BLaER1 treated with 17β-estradiol and CSF1 and Interleukin-3, amounts not matched to agents 10 nM and 100 nM (cell line): ENCODE measurements around the gene ATP1B1.

Experiments
- H3K27ac ChIP-seq, 11 experiments: shearing (Covaris generic); formaldehyde crosslinking; 2 replicates each; pipeline ENCODE4 v1.8.1; 2022
- H3K27me3 ChIP-seq, 11 experiments: shearing (Covaris generic); formaldehyde crosslinking; 2 replicates each; pipeline ENCODE4 v1.8.1; 2022
- H3K36me3 ChIP-seq, 11 experiments: shearing (Covaris generic); formaldehyde crosslinking; 2 replicates each; pipeline ENCODE4 v1.8.1; 2022
- H3K4me1 ChIP-seq, 10 experiments: shearing (Covaris generic); formaldehyde crosslinking; 2 replicates each; pipeline ENCODE4 v1.8.1; 2022
- H3K4me2 ChIP-seq, 11 experiments: shearing (Covaris generic); formaldehyde crosslinking; 2 replicates each; pipeline ENCODE4 v1.8.1; 2022
- H3K4me3 ChIP-seq, 10 experiments: shearing (Covaris generic); formaldehyde crosslinking; 2 replicates each; pipeline ENCODE4 v1.8.1; 2022
- H3K9ac ChIP-seq, 11 experiments: shearing (Covaris generic); formaldehyde crosslinking; 2 replicates each; pipeline ENCODE4 v1.8.1; 2022
- H3K9me3 ChIP-seq, 11 experiments: shearing (Covaris generic); formaldehyde crosslinking; replicated peaks in 1 of 11; 2 replicates each; pipeline ENCODE4 v1.8.1; 2022
- H4K20me1 ChIP-seq, 11 experiments: shearing (Covaris generic); formaldehyde crosslinking; 2 replicates each; pipeline ENCODE4 v1.8.1; 2022
- Cebpa-rat ChIP-seq, 11 experiments: shearing (Covaris generic); IDR thresholded peaks; 2 replicates each; pipeline ENCODE4 v1.8.1; 2022

Gene ATP1B1

DNA sequence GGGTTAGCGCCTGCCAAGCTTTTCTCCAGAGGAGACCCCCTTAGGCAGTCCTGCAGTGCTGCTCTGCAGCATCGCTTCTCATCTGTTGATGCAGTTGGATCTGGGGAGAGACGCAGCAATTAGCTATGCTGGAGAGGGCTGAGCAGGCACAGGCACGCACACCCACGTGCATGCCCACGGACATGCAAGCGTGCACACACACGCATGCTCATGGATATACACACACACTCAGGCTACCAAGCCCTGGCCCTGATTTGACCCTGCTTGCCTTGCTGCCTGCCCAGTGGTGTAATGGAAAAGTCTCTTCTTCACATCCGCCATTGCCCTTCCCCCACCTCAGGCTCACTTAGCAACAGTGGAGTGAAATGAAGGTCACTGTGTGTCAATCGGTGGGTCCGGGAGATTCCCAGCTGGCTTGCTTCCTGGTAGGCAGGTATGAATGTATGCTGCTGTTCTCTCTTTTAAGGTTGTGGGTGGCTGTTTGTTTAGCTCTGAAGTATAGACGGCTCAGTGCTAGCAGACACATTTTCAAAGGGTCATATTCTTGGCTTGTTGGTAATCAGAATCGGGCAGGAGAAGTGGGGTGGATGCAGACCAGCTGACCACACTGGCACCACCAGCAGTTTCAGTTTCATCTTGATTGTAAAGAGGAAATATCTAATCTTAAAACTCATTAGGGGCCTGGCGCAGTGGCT, 9.5 kb downstream of the ATP1B1 start:
- Histone ChIP-seq H3K9me3 (no peaks in the 10 kb centered on the region), H3K9ac (no peak overlapping the region), H4K20me1 (peaks cover 0 to 22% (median 0%) of the 10 kb centered on the region in 11 experiments; a peak in 2 of 22 replicates), H3K27ac (no peak overlapping the region), H3K27me3 (no peaks in the 10 kb centered on the region), H3K4me1 (peaks cover 0 to 57% (median 5%) of the 10 kb centered on the region in 10 experiments; a peak in 12 of 20 replicates), H3K4me2 (peak overlapping the region in 5 of 11 experiments; percentile 14 to 85 (median 59); a peak in 9 of 22 replicates), H3K36me3 (peaks cover 0 to 88% (median 6%) of the 10 kb centered on the region in 11 experiments; a peak in 10 of 22 replicates), H3K4me3 (no peak overlapping the region)
- TF ChIP-seq Cebpa-rat (IDR thresholded peaks at IDR 0.05): no peak

DNA sequence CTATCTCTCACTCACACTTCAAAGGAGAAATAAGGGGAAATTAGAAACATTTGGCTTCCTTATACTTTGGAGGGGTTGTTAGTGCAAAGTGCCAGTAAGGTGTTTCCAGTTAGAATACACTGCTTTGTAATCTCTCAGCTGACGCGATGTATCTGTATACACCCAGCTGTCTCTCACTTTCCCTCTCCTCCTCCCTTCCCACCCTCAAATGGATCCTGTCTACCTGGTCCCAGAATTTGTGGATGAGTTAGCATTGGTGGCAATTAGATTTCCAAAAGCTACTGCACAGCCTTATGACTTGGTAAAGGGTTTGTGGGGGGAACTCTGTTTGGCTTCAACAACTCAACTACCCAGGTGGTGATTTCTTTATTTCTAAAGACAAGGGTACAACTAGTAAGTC, 10.5 kb downstream of the ATP1B1 start:
- H3K4me1 ChIP-seq: peaks cover 0 to 49% (median 0%) of the 10 kb centered on the region in 10 experiments; a peak in 8 of 20 replicates
- no peak overlapping the region for H3K27ac ChIP-seq
- H3K4me3 ChIP-seq: no peak overlapping the region
- no peaks in the 10 kb centered on the region for H3K27me3 ChIP-seq
- H3K9ac ChIP-seq: no peak overlapping the region
- H3K9me3 ChIP-seq: no peaks in the 10 kb centered on the region
- peaks cover 0 to 28% (median 0%) of the 10 kb centered on the region in 11 experiments; a peak in 3 of 22 replicates for H4K20me1 ChIP-seq
- TF ChIP-seq Cebpa-rat (IDR thresholded peaks at IDR 0.05): no peak
- peaks cover 0 to 93% (median 4%) of the 10 kb centered on the region in 11 experiments; a peak in 10 of 22 replicates for H3K36me3 ChIP-seq
- H3K4me2 ChIP-seq: peak overlapping the region in 1 of 11 experiments; percentile 85; a peak in 2 of 22 replicates

DNA sequence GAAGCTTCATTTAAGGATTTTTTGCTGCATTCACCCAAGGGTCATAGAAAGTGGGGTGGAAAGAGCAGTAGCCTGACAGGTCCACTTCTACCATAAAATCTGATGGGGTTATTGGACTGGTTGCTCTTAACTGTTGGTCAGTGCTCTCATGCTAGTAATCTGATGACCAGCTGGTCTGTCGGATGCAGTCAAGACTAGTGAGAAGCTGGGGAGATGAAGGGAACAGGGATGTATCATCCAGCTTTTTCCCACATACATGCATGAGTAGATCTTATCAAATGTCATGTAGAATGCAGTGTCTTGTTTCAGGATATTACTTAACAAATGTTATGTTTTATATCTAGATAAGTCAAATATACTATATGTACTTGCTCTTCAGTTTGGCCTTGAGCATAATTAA, 11.1 kb downstream of the ATP1B1 start:
- H3K9me3 ChIP-seq: no peaks in the 10 kb centered on the region
- no peak overlapping the region for H3K4me3 ChIP-seq
- no peak for TF ChIP-seq Cebpa-rat (IDR thresholded peaks at IDR 0.05)
- H3K36me3 ChIP-seq: peaks cover 0 to 89% (median 3%) of the 10 kb centered on the region in 11 experiments; a peak in 10 of 22 replicates
- no peak overlapping the region for H3K27ac ChIP-seq
- no peaks in the 10 kb centered on the region for H3K27me3 ChIP-seq
- peaks cover 0 to 48% (median 0%) of the 10 kb centered on the region in 10 experiments; a peak in 8 of 20 replicates for H3K4me1 ChIP-seq
- no peak overlapping the region for H3K4me2 ChIP-seq
- no peak overlapping the region for H3K9ac ChIP-seq
- H4K20me1 ChIP-seq: peaks cover 0 to 32% (median 0%) of the 10 kb centered on the region in 11 experiments; a peak in 4 of 22 replicates

DNA sequence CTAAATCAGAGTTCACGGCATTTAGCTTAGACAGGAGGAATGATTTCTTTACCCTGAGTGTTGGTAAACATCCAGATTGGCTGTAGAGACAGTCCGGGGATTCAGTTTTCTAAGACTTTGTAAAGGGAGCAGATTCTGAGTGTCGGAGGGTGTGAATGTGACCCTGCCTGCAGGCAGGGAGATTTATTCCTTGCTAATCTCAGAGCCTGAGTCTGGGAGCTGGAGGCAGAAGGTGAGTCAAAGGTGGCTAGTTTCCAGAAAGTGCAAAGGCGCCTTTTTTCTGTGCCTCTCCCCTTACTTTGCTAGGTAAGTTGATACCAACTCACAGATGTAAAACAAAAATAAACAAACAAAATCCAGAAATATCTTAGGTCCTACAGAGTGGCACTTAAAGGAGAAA, 11.7 kb downstream of the ATP1B1 start:
- Histone ChIP-seq H3K4me2 (no peak overlapping the region), H3K27me3 (no peaks in the 10 kb centered on the region), H3K9ac (no peak overlapping the region), H3K4me1 (peaks cover 0 to 45% (median 0%) of the 10 kb centered on the region in 10 experiments; a peak in 9 of 20 replicates), H3K4me3 (no peak overlapping the region), H3K9me3 (no peaks in the 10 kb centered on the region), H4K20me1 (peaks cover 0 to 35% (median 0%) of the 10 kb centered on the region in 11 experiments; a peak in 4 of 22 replicates), H3K36me3 (peaks cover 0 to 83% (median 3%) of the 10 kb centered on the region in 11 experiments; a peak in 10 of 22 replicates), H3K27ac (no peak overlapping the region)
- TF ChIP-seq Cebpa-rat (IDR thresholded peaks at IDR 0.05): no peak

DNA sequence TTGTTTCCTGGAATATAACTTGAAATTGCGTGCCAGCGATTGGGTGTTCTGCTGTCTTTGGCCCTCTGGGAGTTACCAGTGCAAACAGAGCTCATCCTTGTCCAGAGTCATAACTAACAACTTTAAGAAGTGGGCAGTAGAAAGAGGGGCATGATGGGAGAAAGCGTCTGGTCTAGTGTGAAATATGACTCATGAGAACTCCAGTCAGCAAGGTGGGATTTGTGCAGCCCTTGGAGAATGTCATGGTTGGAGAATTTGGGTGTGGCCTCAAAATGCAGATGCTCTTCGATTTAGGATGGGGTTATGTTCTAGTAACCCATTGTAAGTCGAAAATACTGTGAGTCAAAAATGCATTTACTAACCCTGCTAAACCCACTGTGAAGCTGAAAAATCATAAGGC, 12.9 kb downstream of the ATP1B1 start:
- H3K4me2 ChIP-seq: no peak overlapping the region
- TF ChIP-seq Cebpa-rat (IDR thresholded peaks at IDR 0.05): no peak
- H3K36me3 ChIP-seq: peaks cover 0 to 79% (median 0%) of the 10 kb centered on the region in 11 experiments; a peak in 6 of 22 replicates
- H4K20me1 ChIP-seq: peaks cover 0 to 42% (median 0%) of the 10 kb centered on the region in 11 experiments; a peak in 4 of 22 replicates
- no peak overlapping the region for H3K27ac ChIP-seq
- H3K4me1 ChIP-seq: peaks cover 0 to 37% (median 0%) of the 10 kb centered on the region in 10 experiments; a peak in 9 of 20 replicates
- H3K9me3 ChIP-seq: no peaks in the 10 kb centered on the region
- no peak overlapping the region for H3K9ac ChIP-seq
- H3K4me3 ChIP-seq: no peak overlapping the region
- no peaks in the 10 kb centered on the region for H3K27me3 ChIP-seq

DNA sequence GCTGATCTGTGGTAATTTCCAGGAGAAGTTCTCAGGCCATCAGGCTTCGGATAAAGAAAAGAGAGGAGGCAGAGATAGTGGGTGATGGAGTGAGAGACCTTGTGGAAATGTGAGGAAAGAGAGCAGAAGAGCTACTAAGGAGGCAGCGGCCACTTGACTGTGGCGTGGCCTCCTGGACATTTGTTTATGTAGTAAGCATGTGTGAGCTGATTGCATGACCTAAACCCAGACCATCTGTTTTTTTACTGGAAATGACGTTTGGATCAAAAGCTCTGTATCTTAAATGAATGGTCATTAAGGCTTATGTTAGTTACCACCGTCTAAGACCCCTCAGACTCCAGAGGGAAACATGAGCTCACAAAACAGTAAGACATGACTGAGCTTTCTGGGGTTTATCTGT, 13.6 kb downstream of the ATP1B1 start:
- H3K9ac ChIP-seq: no peak overlapping the region
- peaks cover 0 to 30% (median 0%) of the 10 kb centered on the region in 10 experiments; a peak in 9 of 20 replicates for H3K4me1 ChIP-seq
- peaks cover 0 to 46% (median 0%) of the 10 kb centered on the region in 11 experiments; a peak in 4 of 22 replicates for H4K20me1 ChIP-seq
- no peaks in the 10 kb centered on the region for H3K27me3 ChIP-seq
- no peaks in the 10 kb centered on the region for H3K9me3 ChIP-seq
- peaks cover 0 to 79% (median under 1%) of the 10 kb centered on the region in 11 experiments; a peak in 9 of 22 replicates for H3K36me3 ChIP-seq
- no peak overlapping the region for H3K4me2 ChIP-seq
- TF ChIP-seq Cebpa-rat (IDR thresholded peaks at IDR 0.05): no peak
- H3K4me3 ChIP-seq: no peak overlapping the region
- no peak overlapping the region for H3K27ac ChIP-seq

DNA sequence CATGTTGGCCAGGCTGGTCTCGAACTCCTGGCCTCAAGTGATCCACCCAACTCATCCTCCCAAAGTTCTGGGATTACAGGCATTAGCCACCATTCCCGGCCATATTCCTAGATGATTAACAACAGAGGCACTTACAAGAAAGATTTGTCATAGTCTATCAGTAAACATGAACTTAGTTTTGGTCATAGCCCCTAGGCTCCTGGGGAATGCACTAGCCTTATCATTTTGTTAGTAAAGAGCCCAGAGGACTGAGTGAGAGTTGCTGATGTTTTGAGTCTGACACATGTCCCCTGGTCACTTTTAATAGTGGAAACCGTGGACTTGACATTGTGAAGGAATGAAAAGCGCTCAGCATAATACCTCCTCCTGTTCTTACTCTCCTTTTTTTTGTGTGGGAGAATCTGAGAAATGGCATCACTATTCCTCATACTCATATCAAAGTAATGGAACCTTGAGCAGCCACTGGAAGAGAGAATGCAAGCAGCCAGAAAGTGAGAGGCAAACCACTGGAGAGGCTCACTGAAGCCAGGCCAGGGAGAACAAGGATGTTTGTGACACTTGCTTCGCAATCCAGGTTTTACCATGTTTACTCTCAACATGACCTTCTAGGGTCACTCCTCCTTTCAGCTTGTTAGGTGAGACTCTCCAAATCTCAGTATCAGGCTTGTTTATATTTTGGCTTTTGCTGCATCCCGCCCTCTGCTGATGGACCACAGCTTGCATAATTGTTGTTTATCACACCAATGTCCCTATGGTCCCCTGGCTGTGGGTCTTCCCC, 14.8 kb downstream of the ATP1B1 start:
- Histone ChIP-seq H3K4me1 (peaks cover 0 to 17% (median under 1%) of the 10 kb centered on the region in 10 experiments; a peak in 13 of 20 replicates), H3K36me3 (peaks cover 0 to 82% (median 8%) of the 10 kb centered on the region in 11 experiments; a peak in 12 of 22 replicates), H3K9me3 (no peaks in the 10 kb centered on the region), H3K4me3 (no peak overlapping the region), H3K4me2 (no peak overlapping the region), H3K27me3 (no peaks in the 10 kb centered on the region), H3K27ac (no peak overlapping the region), H3K9ac (no peak overlapping the region), H4K20me1 (peaks cover 0 to 46% (median 0%) of the 10 kb centered on the region in 11 experiments; a peak in 4 of 22 replicates)
- TF ChIP-seq Cebpa-rat (IDR thresholded peaks at IDR 0.05): no peak

DNA sequence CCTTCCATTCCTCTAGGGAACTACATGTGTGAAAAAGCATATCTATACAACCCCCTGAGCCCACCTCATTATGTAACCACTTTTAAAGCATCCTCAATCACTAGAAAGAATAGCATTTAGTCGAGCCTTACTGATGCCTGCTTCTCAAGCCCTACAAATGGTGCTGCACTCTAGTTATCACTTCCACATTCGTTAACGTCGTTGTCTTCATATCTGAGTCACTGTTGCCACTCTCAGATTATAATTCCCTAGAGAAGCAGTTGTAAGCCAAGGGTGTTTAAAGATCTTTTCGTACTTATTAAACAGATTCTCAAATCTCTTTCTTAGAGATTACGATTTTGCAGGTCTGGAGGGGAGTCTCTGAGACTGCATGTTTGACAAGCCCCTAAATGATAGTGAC, 16.5 kb downstream of the ATP1B1 start:
- no peak overlapping the region for H3K4me3 ChIP-seq
- no peak for TF ChIP-seq Cebpa-rat (IDR thresholded peaks at IDR 0.05)
- H3K4me1 ChIP-seq: peaks cover 5 to 13% (median 10%) of the 10 kb centered on the region in 10 experiments; a peak in 13 of 20 replicates
- no peak overlapping the region for H3K9ac ChIP-seq
- peaks cover 0 to 83% (median 8%) of the 10 kb centered on the region in 11 experiments; a peak in 12 of 22 replicates for H3K36me3 ChIP-seq
- no peak overlapping the region for H3K4me2 ChIP-seq
- H3K27ac ChIP-seq: no peak overlapping the region
- H3K9me3 ChIP-seq: no peaks in the 10 kb centered on the region
- H4K20me1 ChIP-seq: peaks cover 0 to 46% (median 0%) of the 10 kb centered on the region in 11 experiments; a peak in 4 of 22 replicates
- no peaks in the 10 kb centered on the region for H3K27me3 ChIP-seq
